Loucy (cell line): Measurements from ENCODE around the gene UBR1.

Source experiments
- EZH2phosphoT487 ChIP-seq: fragments of 200-600 bp; IDR thresholded peaks from 2 replicates; pipeline ENCODE4 v1.6.1; 2018; ENCODE audit warnings: antibody characterized with exemption, mild to moderate bottlenecking, moderate library complexity, borderline replicate concordance
- TF ChIP-seq, protein P1 (sequence below): fragments of 200-600 bp; sonication (generic); conservative IDR thresholded peaks from 2 replicates; pipeline ENCODE4 v1.5.1; 2014; ENCODE audit warnings: mild to moderate bottlenecking, antibody characterized with exemption, low read length

GRCh38 chr15:42932833-42933515, 172.9 kb downstream of the UBR1 start:
- TF ChIP-seq, protein P1, sequence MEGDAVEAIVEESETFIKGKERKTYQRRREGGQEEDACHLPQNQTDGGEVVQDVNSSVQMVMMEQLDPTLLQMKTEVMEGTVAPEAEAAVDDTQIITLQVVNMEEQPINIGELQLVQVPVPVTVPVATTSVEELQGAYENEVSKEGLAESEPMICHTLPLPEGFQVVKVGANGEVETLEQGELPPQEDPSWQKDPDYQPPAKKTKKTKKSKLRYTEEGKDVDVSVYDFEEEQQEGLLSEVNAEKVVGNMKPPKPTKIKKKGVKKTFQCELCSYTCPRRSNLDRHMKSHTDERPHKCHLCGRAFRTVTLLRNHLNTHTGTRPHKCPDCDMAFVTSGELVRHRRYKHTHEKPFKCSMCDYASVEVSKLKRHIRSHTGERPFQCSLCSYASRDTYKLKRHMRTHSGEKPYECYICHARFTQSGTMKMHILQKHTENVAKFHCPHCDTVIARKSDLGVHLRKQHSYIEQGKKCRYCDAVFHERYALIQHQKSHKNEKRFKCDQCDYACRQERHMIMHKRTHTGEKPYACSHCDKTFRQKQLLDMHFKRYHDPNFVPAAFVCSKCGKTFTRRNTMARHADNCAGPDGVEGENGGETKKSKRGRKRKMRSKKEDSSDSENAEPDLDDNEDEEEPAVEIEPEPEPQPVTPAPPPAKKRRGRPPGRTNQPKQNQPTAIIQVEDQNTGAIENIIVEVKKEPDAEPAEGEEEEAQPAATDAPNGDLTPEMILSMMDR, result no peak
- TF ChIP-seq EZH2phosphoT487, result no peak
